Measurements from ENCODE around the gene DMBT1.
A peak's percentile ranks its signal among the peaks of the same experiment; 100 is the strongest.

The DMBT1 gene

GRCh38 chr10:122555442-122555841 lies 5.1 kb upstream of the DMBT1 start:
- no peak overlapping the region for H4K91ac ChIP-seq (ENCODE audit: low read depth, low read length, poor library complexity)
- H3K9ac ChIP-seq (ENCODE audit: low read depth, low read length, poor library complexity): no peak overlapping the region
- H2BK120ac ChIP-seq (ENCODE audit: low read depth, low read length): no peak overlapping the region
- H3K4ac ChIP-seq (ENCODE audit: low read length): no peak overlapping the region
- no peak overlapping the region for H2BK5ac ChIP-seq (ENCODE audit: low read length)
- H3K4me2 ChIP-seq (ENCODE audit: insufficient read depth, low read length, poor library complexity, severe bottlenecking): no peak overlapping the region
- no peak overlapping the region for H4K8ac ChIP-seq (ENCODE audit: low read depth, low read length)
- WGBS, 2 donors (ENCODE audit: extremely low coverage in 2 of 2, insufficient read length in 2 of 2, insufficient replicate concordance in 1 of 2): no CpG with 5 or more reads among the region's 3 CpGs
- no peak overlapping the region for H2BK15ac ChIP-seq (ENCODE audit: low read length)
- H3K27ac ChIP-seq (replicated peaks; ENCODE audit: low read length): no peak overlapping the region
- H3K18ac ChIP-seq (ENCODE audit: low read length): no peak overlapping the region
- no peaks in the 10 kb centered on the region for H3K9me3 ChIP-seq (replicated peaks in 1 of 2; ENCODE audit: control insufficient read depth in 2 of 2, insufficient read depth in 1 of 2, low read depth in 1 of 2, low read length in 2 of 2)
- no peaks in the 10 kb centered on the region for H3K36me3 ChIP-seq (replicated peaks in 1 of 2; ENCODE audit: control insufficient read depth in 2 of 2, insufficient read depth in 2 of 2, low read length in 2 of 2)
- H3K4me3 ChIP-seq (ENCODE audit: low read length in 2 of 2): no peak overlapping the region
- H2AFZ ChIP-seq (ENCODE audit: low read length): no peak overlapping the region
- no peak for DNase-seq (ENCODE audit: low spot score)
- no peak overlapping the region for H2BK12ac ChIP-seq (ENCODE audit: low read length)
- no peaks in the 10 kb centered on the region for H3K79me1 ChIP-seq (ENCODE audit: low read depth, low read length)
- H3K23ac ChIP-seq (ENCODE audit: low read depth, low read length, poor library complexity): no peak overlapping the region
- no peak overlapping the region for H2AK5ac ChIP-seq (ENCODE audit: low read depth, low read length)
- H3K14ac ChIP-seq (ENCODE audit: low read length): no peak overlapping the region
- H3K27me3 ChIP-seq (ENCODE audit: control insufficient read depth in 3 of 3, insufficient read depth in 3 of 3, low read depth in 1 of 3, low read length in 3 of 3): peaks cover 0 to 21% (median 0%) of the 10 kb centered on the region in 3 experiments
- H3K4me1 ChIP-seq (ENCODE audit: control insufficient read depth in 2 of 2, insufficient read depth in 1 of 2, low read depth in 1 of 2, low read length in 2 of 2): peaks cover 0 to 3% of the 10 kb centered on the region in 2 donors

GRCh38 chr10:122557516-122557915 lies 3.0 kb upstream of the DMBT1 start:
- no peak overlapping the region for H2AFZ ChIP-seq (ENCODE audit: low read length)
- H3K27ac ChIP-seq (replicated peaks; ENCODE audit: low read length): no peak overlapping the region
- no peak overlapping the region for H3K4ac ChIP-seq (ENCODE audit: low read length)
- WGBS, 2 donors (ENCODE audit: extremely low coverage in 2 of 2, insufficient read length in 2 of 2, insufficient replicate concordance in 1 of 2): no CpG with 5 or more reads among the region's 9 CpGs
- no peak overlapping the region for H2BK120ac ChIP-seq (ENCODE audit: low read depth, low read length)
- H4K91ac ChIP-seq (ENCODE audit: low read depth, low read length, poor library complexity): no peak overlapping the region
- no peaks in the 10 kb centered on the region for H3K36me3 ChIP-seq (replicated peaks in 1 of 2; ENCODE audit: control insufficient read depth in 2 of 2, insufficient read depth in 2 of 2, low read length in 2 of 2)
- no peak overlapping the region for H2BK5ac ChIP-seq (ENCODE audit: low read length)
- H3K79me1 ChIP-seq (ENCODE audit: low read depth, low read length): no peaks in the 10 kb centered on the region
- H3K23ac ChIP-seq (ENCODE audit: low read depth, low read length, poor library complexity): no peak overlapping the region
- no peak overlapping the region for H4K8ac ChIP-seq (ENCODE audit: low read depth, low read length)
- H2BK15ac ChIP-seq (ENCODE audit: low read length): no peak overlapping the region
- no peaks in the 10 kb centered on the region for H3K9me3 ChIP-seq (replicated peaks in 1 of 2; ENCODE audit: control insufficient read depth in 2 of 2, insufficient read depth in 1 of 2, low read depth in 1 of 2, low read length in 2 of 2)
- peaks cover 0 to 36% (median 0%) of the 10 kb centered on the region in 3 experiments for H3K27me3 ChIP-seq (ENCODE audit: control insufficient read depth in 3 of 3, insufficient read depth in 3 of 3, low read depth in 1 of 3, low read length in 3 of 3)
- H3K4me2 ChIP-seq (ENCODE audit: insufficient read depth, low read length, poor library complexity, severe bottlenecking): no peak overlapping the region
- no peak for DNase-seq (ENCODE audit: low spot score)
- H3K9ac ChIP-seq (ENCODE audit: low read depth, low read length, poor library complexity): no peak overlapping the region
- H3K4me1 ChIP-seq (ENCODE audit: control insufficient read depth in 2 of 2, insufficient read depth in 1 of 2, low read depth in 1 of 2, low read length in 2 of 2): peaks cover 0 to 3% of the 10 kb centered on the region in 2 donors
- H3K4me3 ChIP-seq (ENCODE audit: low read length in 2 of 2): no peak overlapping the region
- H3K14ac ChIP-seq (ENCODE audit: low read length): no peak overlapping the region
- no peak overlapping the region for H3K18ac ChIP-seq (ENCODE audit: low read length)
- no peak overlapping the region for H2BK12ac ChIP-seq (ENCODE audit: low read length)
- no peak overlapping the region for H2AK5ac ChIP-seq (ENCODE audit: low read depth, low read length)

GRCh38 chr10:122558452-122558851 lies 2.1 kb upstream of the DMBT1 start:
- H3K9ac ChIP-seq (ENCODE audit: low read depth, low read length, poor library complexity): no peak overlapping the region
- DNase-seq (ENCODE audit: low spot score): no peak
- H2AFZ ChIP-seq (ENCODE audit: low read length): no peak overlapping the region
- H3K9me3 ChIP-seq (replicated peaks in 1 of 2; ENCODE audit: control insufficient read depth in 2 of 2, insufficient read depth in 1 of 2, low read depth in 1 of 2, low read length in 2 of 2): no peaks in the 10 kb centered on the region
- no peak overlapping the region for H3K4me3 ChIP-seq (ENCODE audit: low read length in 2 of 2)
- peak overlapping the region; percentile 5 for H3K18ac ChIP-seq (ENCODE audit: low read length)
- H2BK15ac ChIP-seq (ENCODE audit: low read length): no peak overlapping the region
- WGBS, 2 donors (ENCODE audit: extremely low coverage in 2 of 2, insufficient read length in 2 of 2, insufficient replicate concordance in 1 of 2): no CpG with 5 or more reads among the region's 5 CpGs
- H3K4me1 ChIP-seq (ENCODE audit: control insufficient read depth in 2 of 2, insufficient read depth in 1 of 2, low read depth in 1 of 2, low read length in 2 of 2): peaks cover 0 to 3% of the 10 kb centered on the region in 2 donors
- H3K4ac ChIP-seq (ENCODE audit: low read length): no peak overlapping the region
- no peaks in the 10 kb centered on the region for H3K79me1 ChIP-seq (ENCODE audit: low read depth, low read length)
- no peak overlapping the region for H2BK120ac ChIP-seq (ENCODE audit: low read depth, low read length)
- no peak overlapping the region for H2AK5ac ChIP-seq (ENCODE audit: low read depth, low read length)
- no peak overlapping the region for H4K91ac ChIP-seq (ENCODE audit: low read depth, low read length, poor library complexity)
- no peak overlapping the region for H3K27ac ChIP-seq (replicated peaks; ENCODE audit: low read length)
- peak overlapping the region; percentile 29 for H4K8ac ChIP-seq (ENCODE audit: low read depth, low read length)
- H2BK12ac ChIP-seq (ENCODE audit: low read length): no peak overlapping the region
- H3K23ac ChIP-seq (ENCODE audit: low read depth, low read length, poor library complexity): no peak overlapping the region
- no peak overlapping the region for H3K14ac ChIP-seq (ENCODE audit: low read length)
- H3K36me3 ChIP-seq (replicated peaks in 1 of 2; ENCODE audit: control insufficient read depth in 2 of 2, insufficient read depth in 2 of 2, low read length in 2 of 2): no peaks in the 10 kb centered on the region
- H3K4me2 ChIP-seq (ENCODE audit: insufficient read depth, low read length, poor library complexity, severe bottlenecking): no peak overlapping the region
- no peak overlapping the region for H2BK5ac ChIP-seq (ENCODE audit: low read length)
- peaks cover 0 to 42% (median 0%) of the 10 kb centered on the region in 3 experiments for H3K27me3 ChIP-seq (ENCODE audit: control insufficient read depth in 3 of 3, insufficient read depth in 3 of 3, low read depth in 1 of 3, low read length in 3 of 3)

GRCh38 chr10:122559228-122559627 lies 1.3 kb upstream of the DMBT1 start:
- Histone ChIP-seq H3K9ac (ENCODE audit: low read depth, low read length, poor library complexity) (no peak overlapping the region), H4K91ac (ENCODE audit: low read depth, low read length, poor library complexity) (no peak overlapping the region), H3K23ac (ENCODE audit: low read depth, low read length, poor library complexity) (no peak overlapping the region), H3K79me1 (ENCODE audit: low read depth, low read length) (no peaks in the 10 kb centered on the region), H3K4me2 (ENCODE audit: insufficient read depth, low read length, poor library complexity, severe bottlenecking) (no peak overlapping the region), H3K18ac (ENCODE audit: low read length) (no peak overlapping the region), H3K36me3 (replicated peaks in 1 of 2; ENCODE audit: control insufficient read depth in 2 of 2, insufficient read depth in 2 of 2, low read length in 2 of 2) (no peaks in the 10 kb centered on the region), H2AFZ (ENCODE audit: low read length) (no peak overlapping the region), H4K8ac (ENCODE audit: low read depth, low read length) (no peak overlapping the region), H3K4ac (ENCODE audit: low read length) (no peak overlapping the region), H3K27me3 (ENCODE audit: control insufficient read depth in 3 of 3, insufficient read depth in 3 of 3, low read depth in 1 of 3, low read length in 3 of 3) (peaks cover 0 to 47% (median 0%) of the 10 kb centered on the region in 3 experiments), H2BK120ac (ENCODE audit: low read depth, low read length) (no peak overlapping the region), H3K27ac (replicated peaks; ENCODE audit: low read length) (no peak overlapping the region), H2BK5ac (ENCODE audit: low read length) (no peak overlapping the region), H3K9me3 (replicated peaks in 1 of 2; ENCODE audit: control insufficient read depth in 2 of 2, insufficient read depth in 1 of 2, low read depth in 1 of 2, low read length in 2 of 2) (no peaks in the 10 kb centered on the region), H2BK15ac (ENCODE audit: low read length) (no peak overlapping the region), H2AK5ac (ENCODE audit: low read depth, low read length) (no peak overlapping the region), H3K14ac (ENCODE audit: low read length) (no peak overlapping the region), H2BK12ac (ENCODE audit: low read length) (no peak overlapping the region), H3K4me1 (ENCODE audit: control insufficient read depth in 2 of 2, insufficient read depth in 1 of 2, low read depth in 1 of 2, low read length in 2 of 2) (peaks cover 0 to 3% of the 10 kb centered on the region in 2 donors), H3K4me3 (ENCODE audit: low read length in 2 of 2) (no peak overlapping the region)
- DNase-seq (ENCODE audit: low spot score): no peak
- WGBS, 2 donors (ENCODE audit: extremely low coverage in 2 of 2, insufficient read length in 2 of 2, insufficient replicate concordance in 1 of 2): no CpG with 5 or more reads among the region's 2 CpGs
